NCI-H748 (cell line): ENCODE results near the gene PML.
"Not testable (repeated sequence)": the region's sequence is repeated elsewhere in the genome, so short reads cannot be mapped to it uniquely, and the experiment has no call there.

Source experiments
- DNase-seq: peaks from one replicate; lab custom pipeline; 2025; ENCODE audit not compliant: unreplicated experiment; lab: John Stamatoyannopoulos, UW

PML gene

GRCh38 chr15:74056330-74056729 lies 61.8 kb downstream of the PML start:
- not testable (repeated sequence) for DNase-seq

- DNase-seq, result not testable (repeated sequence)
Measured at GRCh38 chr15:74059050-74059833, 64.7 kb downstream of the PML start.

- DNase-seq, result no peak
Measured at GRCh38 chr15:74060251-74060650, 65.7 kb downstream of the PML start.

- DNase-seq, result no peak
Measured at GRCh38 chr15:74062236-74062635, 67.7 kb downstream of the PML start.

GRCh38 chr15:74062671-74063070 lies 68.2 kb downstream of the PML start:
- no peak for DNase-seq

- DNase-seq, result not testable (repeated sequence)
Measured at GRCh38 chr15:74063425-74064146, 69.1 kb downstream of the PML start.

- DNase-seq, result not testable (repeated sequence)
Measured at GRCh38 chr15:74064183-74064582, 69.7 kb downstream of the PML start.

- not testable (repeated sequence) for DNase-seq
Measured at GRCh38 chr15:74064822-74065221, 70.3 kb downstream of the PML start.

- not testable (repeated sequence) for DNase-seq
Measured at GRCh38 chr15:74065684-74066411, 71.3 kb downstream of the PML start.

- not testable (repeated sequence) for DNase-seq
Measured at GRCh38 chr15:74071645-74072044, 77.1 kb downstream of the PML start.

GRCh38 chr15:74072132-74072531 lies 77.6 kb downstream of the PML start:
- not testable (repeated sequence) for DNase-seq

- DNase-seq, result not testable (repeated sequence)
Measured at GRCh38 chr15:74072614-74073337, 78.3 kb downstream of the PML start.

- not testable (repeated sequence) for DNase-seq
Measured at GRCh38 chr15:74075781-74076180, 81.3 kb downstream of the PML start.

GRCh38 chr15:74082450-74082849 lies 87.9 kb downstream of the PML start, which contains the start of gene GOLGA6A:
GOLGA6A (minus strand) TSS chr15:74082550; CDS start chr15:74082509, 41 bp downstream.
- DNase-seq, result not testable (repeated sequence)

GRCh38 chr15:74094567-74094966 lies 100.1 kb downstream of the PML start:
- DNase-seq, result not testable (repeated sequence)

- DNase-seq, result not testable (repeated sequence)
Measured at GRCh38 chr15:74095610-74096009, 101.1 kb downstream of the PML start.

- not testable (repeated sequence) for DNase-seq
Measured at GRCh38 chr15:74096753-74097474, 102.4 kb downstream of the PML start.
